WI38 (cell line): ENCODE data around the gene THEM4.

ENCODE experiments used
- H3K4me3 ChIP-seq: 2 replicates; pipeline ENCODE4 v1.5.1; 2011; ENCODE audit warnings: low read depth, mild to moderate bottlenecking, control low read depth, low read length
- TF ChIP-seq, protein P1 (sequence below): IDR thresholded peaks from 2 replicates; pipeline ENCODE4 v1.5.1; 2012; ENCODE audit warnings: low read depth, mild to moderate bottlenecking, control low read depth, low read length

The THEM4 gene

DNA sequence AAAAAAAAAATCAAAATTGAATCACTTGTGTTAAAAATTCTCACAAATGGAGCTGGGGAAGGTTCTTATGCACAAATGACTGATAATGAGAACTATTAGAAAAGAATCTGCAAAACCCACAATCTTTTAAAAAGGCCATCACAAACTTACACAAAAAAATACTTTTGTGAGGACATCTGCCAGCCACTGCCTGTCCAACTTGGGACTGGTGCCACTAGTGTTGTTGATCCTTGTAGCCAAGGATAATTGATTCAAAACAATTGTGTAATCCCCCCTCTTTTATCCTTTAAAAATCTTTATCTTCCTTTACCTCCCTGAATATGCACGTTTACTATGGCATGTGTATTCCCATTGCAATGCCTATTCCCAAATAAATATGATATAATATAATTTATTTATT is 39.2 kb upstream of the THEM4 start:
- H3K4me3 ChIP-seq = no peak overlapping the region
- TF ChIP-seq, protein P1, sequence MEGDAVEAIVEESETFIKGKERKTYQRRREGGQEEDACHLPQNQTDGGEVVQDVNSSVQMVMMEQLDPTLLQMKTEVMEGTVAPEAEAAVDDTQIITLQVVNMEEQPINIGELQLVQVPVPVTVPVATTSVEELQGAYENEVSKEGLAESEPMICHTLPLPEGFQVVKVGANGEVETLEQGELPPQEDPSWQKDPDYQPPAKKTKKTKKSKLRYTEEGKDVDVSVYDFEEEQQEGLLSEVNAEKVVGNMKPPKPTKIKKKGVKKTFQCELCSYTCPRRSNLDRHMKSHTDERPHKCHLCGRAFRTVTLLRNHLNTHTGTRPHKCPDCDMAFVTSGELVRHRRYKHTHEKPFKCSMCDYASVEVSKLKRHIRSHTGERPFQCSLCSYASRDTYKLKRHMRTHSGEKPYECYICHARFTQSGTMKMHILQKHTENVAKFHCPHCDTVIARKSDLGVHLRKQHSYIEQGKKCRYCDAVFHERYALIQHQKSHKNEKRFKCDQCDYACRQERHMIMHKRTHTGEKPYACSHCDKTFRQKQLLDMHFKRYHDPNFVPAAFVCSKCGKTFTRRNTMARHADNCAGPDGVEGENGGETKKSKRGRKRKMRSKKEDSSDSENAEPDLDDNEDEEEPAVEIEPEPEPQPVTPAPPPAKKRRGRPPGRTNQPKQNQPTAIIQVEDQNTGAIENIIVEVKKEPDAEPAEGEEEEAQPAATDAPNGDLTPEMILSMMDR = no peak

- TF ChIP-seq, protein P1 = no peak
- no peak overlapping the region for H3K4me3 ChIP-seq
Observed at GRCh38 chr1:151947140-151947539, 37.8 kb upstream of the THEM4 start.

- no peak overlapping the region for H3K4me3 ChIP-seq
- TF ChIP-seq, protein P1 = no peak
Observed at GRCh38 chr1:151945725-151946722, 36.7 kb upstream of the THEM4 start.

GRCh38 chr1:151944857-151945575 is 35.7 kb upstream of the THEM4 start:
- no peak overlapping the region for H3K4me3 ChIP-seq
- TF ChIP-seq, protein P1 = no peak

- TF ChIP-seq, protein P1 = no peak
Observed at GRCh38 chr1:151944126-151944856, 35.0 kb upstream of the THEM4 start.

DNA sequence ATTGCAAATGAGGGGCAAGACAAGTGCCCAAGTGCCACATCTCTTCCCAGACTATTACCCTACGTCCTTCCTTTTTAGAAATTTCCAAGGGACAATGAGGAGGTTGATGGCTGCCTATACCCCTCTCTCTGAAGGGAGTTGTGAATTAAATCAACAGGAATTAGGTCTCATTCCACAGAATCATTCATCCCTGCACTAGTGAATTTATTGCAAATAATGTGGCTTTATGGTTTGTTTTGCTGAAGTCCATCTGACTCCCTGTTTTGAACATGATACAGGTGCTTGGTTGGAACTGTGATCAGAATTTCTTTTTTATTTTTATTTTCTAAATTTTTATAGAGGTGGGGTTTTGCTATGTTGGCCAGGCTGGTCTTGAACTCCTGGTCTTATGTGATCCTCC is 34.3 kb upstream of the THEM4 start:
- no peak overlapping the region for H3K4me3 ChIP-seq
- TF ChIP-seq, protein P1 = no peak

More at GRCh38 chr1:151944126-151944856, 35.0 kb upstream of the THEM4 start:
- H3K4me3 ChIP-seq = no peak overlapping the region
